ENCODE results near the gene RHBDL1. TPM values are rescaled to one million over a fixed set of nuclear protein-coding genes. Genes with fewer than 3 reads are reported as not detected.

RHBDL1 gene
- total RNA-seq, 1 experiment from 2014 or later, result 12.7 TPM

- H3K27me3 ChIP-seq (ENCODE audit: insufficient read depth, low read length), result no peaks in the 10 kb centered on the region
- intact Hi-C loops (cut with micrococcal nuclease), result loop anchor here (2.0 kb wide), 1 partner anchor 81 kb away; no protein-coding TSS in a partner anchor
- RAD21 ChIA-PET (ENCODE audit: low non-redundant PET in 1 of 2, low total read pairs in 2 of 2, uncharacterized antibody in 2 of 2, unreplicated experiment in 2 of 2), result no interaction called here
- no peaks in the 10 kb centered on the region for H3K9me2 ChIP-seq (ENCODE audit: insufficient read depth)
- no peak overlapping the region for H3K9ac ChIP-seq (ENCODE audit: low read length)
- no peak overlapping the region; the same call in 1 of the 2 replicates for H3K27ac ChIP-seq (ENCODE audit: low read depth, low read length)
- H3K4me2 ChIP-seq (ENCODE audit: low read length), result no peak overlapping the region
- TF ChIP-seq SP1 (IDR thresholded peaks at IDR 0.05; ENCODE audit: low read depth) (no peak), SIN3A (IDR thresholded peaks at IDR 0.05; ENCODE audit: low read depth) (no peak), ZFX (IDR thresholded peaks at IDR 0.05) (no peak), SRF (IDR thresholded peaks at IDR 0.05; ENCODE audit: low read depth) (no peak), ELF1 (IDR thresholded peaks at IDR 0.05; ENCODE audit: borderline replicate concordance, low read depth) (no peak), FOSL1 (IDR thresholded peaks at IDR 0.05; ENCODE audit: low read depth) (no peak), ZNF274 (IDR thresholded peaks at IDR 0.05; ENCODE audit: low read depth, low read length) (no peak), CBX3 (IDR thresholded peaks at IDR 0.05; ENCODE audit: low read depth) (no peak), CEBPB (IDR thresholded peaks at IDR 0.05; ENCODE audit: low read depth) (no peak), RAD21 (IDR thresholded peaks at IDR 0.05; ENCODE audit: low read depth) (no peak), JUND (IDR thresholded peaks at IDR 0.05) (no peak), EZH2 (IDR thresholded peaks at IDR 0.05) (no peak), EGR1 (IDR thresholded peaks at IDR 0.05; ENCODE audit: low read depth) (no peak), TCF7L2 (IDR thresholded peaks at IDR 0.05; ENCODE audit: borderline replicate concordance, extremely low read depth, insufficient read depth, insufficient read length) (no peak), EZH2phosphoT487 (IDR thresholded peaks at IDR 0.05; ENCODE audit: borderline replicate concordance) (no peak)
- TF ChIP-seq, protein P1, sequence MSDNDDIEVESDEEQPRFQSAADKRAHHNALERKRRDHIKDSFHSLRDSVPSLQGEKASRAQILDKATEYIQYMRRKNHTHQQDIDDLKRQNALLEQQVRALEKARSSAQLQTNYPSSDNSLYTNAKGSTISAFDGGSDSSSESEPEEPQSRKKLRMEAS (IDR thresholded peaks at IDR 0.05), result no peak
- TF ChIP-seq, protein P2, sequence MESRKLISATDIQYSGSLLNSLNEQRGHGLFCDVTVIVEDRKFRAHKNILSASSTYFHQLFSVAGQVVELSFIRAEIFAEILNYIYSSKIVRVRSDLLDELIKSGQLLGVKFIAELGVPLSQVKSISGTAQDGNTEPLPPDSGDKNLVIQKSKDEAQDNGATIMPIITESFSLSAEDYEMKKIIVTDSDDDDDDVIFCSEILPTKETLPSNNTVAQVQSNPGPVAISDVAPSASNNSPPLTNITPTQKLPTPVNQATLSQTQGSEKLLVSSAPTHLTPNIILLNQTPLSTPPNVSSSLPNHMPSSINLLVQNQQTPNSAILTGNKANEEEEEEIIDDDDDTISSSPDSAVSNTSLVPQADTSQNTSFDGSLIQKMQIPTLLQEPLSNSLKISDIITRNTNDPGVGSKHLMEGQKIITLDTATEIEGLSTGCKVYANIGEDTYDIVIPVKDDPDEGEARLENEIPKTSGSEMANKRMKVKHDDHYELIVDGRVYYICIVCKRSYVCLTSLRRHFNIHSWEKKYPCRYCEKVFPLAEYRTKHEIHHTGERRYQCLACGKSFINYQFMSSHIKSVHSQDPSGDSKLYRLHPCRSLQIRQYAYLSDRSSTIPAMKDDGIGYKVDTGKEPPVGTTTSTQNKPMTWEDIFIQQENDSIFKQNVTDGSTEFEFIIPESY (IDR thresholded peaks at IDR 0.05; ENCODE audit: extremely low read depth, insufficient replicate concordance, low read length), result no peak
- TF ChIP-seq, protein P3, sequence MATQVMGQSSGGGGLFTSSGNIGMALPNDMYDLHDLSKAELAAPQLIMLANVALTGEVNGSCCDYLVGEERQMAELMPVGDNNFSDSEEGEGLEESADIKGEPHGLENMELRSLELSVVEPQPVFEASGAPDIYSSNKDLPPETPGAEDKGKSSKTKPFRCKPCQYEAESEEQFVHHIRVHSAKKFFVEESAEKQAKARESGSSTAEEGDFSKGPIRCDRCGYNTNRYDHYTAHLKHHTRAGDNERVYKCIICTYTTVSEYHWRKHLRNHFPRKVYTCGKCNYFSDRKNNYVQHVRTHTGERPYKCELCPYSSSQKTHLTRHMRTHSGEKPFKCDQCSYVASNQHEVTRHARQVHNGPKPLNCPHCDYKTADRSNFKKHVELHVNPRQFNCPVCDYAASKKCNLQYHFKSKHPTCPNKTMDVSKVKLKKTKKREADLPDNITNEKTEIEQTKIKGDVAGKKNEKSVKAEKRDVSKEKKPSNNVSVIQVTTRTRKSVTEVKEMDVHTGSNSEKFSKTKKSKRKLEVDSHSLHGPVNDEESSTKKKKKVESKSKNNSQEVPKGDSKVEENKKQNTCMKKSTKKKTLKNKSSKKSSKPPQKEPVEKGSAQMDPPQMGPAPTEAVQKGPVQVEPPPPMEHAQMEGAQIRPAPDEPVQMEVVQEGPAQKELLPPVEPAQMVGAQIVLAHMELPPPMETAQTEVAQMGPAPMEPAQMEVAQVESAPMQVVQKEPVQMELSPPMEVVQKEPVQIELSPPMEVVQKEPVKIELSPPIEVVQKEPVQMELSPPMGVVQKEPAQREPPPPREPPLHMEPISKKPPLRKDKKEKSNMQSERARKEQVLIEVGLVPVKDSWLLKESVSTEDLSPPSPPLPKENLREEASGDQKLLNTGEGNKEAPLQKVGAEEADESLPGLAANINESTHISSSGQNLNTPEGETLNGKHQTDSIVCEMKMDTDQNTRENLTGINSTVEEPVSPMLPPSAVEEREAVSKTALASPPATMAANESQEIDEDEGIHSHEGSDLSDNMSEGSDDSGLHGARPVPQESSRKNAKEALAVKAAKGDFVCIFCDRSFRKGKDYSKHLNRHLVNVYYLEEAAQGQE (IDR thresholded peaks at IDR 0.05; ENCODE audit: low read depth), result no peak
- TF ChIP-seq, protein P4, sequence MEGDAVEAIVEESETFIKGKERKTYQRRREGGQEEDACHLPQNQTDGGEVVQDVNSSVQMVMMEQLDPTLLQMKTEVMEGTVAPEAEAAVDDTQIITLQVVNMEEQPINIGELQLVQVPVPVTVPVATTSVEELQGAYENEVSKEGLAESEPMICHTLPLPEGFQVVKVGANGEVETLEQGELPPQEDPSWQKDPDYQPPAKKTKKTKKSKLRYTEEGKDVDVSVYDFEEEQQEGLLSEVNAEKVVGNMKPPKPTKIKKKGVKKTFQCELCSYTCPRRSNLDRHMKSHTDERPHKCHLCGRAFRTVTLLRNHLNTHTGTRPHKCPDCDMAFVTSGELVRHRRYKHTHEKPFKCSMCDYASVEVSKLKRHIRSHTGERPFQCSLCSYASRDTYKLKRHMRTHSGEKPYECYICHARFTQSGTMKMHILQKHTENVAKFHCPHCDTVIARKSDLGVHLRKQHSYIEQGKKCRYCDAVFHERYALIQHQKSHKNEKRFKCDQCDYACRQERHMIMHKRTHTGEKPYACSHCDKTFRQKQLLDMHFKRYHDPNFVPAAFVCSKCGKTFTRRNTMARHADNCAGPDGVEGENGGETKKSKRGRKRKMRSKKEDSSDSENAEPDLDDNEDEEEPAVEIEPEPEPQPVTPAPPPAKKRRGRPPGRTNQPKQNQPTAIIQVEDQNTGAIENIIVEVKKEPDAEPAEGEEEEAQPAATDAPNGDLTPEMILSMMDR (IDR thresholded peaks at IDR 0.05 in 2 of 3, conservative IDR thresholded peaks at IDR 0.05 in 1 of 3; ENCODE audit: borderline replicate concordance in 1 of 3, insufficient read depth in 1 of 3, low read depth in 2 of 3, low read length in 2 of 3), result no peak
- TF ChIP-seq, protein P5, sequence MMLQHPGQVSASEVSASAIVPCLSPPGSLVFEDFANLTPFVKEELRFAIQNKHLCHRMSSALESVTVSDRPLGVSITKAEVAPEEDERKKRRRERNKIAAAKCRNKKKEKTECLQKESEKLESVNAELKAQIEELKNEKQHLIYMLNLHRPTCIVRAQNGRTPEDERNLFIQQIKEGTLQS (IDR thresholded peaks at IDR 0.05), result no peak
- no peaks in the 10 kb centered on the region for H4K20me1 ChIP-seq (ENCODE audit: insufficient read depth)
- H3K4me3 ChIP-seq (replicated peaks in 1 of 2; ENCODE audit: low read depth in 1 of 2, low read length in 2 of 2), result no peak overlapping the region
- no peaks in the 10 kb centered on the region for H3K9me3 ChIP-seq (ENCODE audit: control insufficient read depth in 1 of 2, insufficient read depth in 1 of 2, low read depth in 1 of 2, low read length in 2 of 2)
- H2AFZ ChIP-seq (ENCODE audit: low read depth, low read length, poor library complexity, severe bottlenecking), result no peak overlapping the region
- BruUV-seq (replicated peaks), result no TSS peak
- H3K79me2 ChIP-seq (ENCODE audit: insufficient read depth, low read length), result no peaks in the 10 kb centered on the region
- ATAC-seq (no peak), DNase-seq (ENCODE audit: low read depth, low spot score) (no peak)
- H3K4me1 ChIP-seq (ENCODE audit: control insufficient read depth in 1 of 2, insufficient read depth in 2 of 2, low read length in 2 of 2), result peaks cover 3 to 9% of the 10 kb centered on the region in 2 experiments; a peak in 2 of 4 replicates
- no peaks in the 10 kb centered on the region for H3K36me3 ChIP-seq (ENCODE audit: control insufficient read depth in 1 of 2, insufficient read depth in 2 of 2, low read length in 2 of 2)
- POLR2A ChIA-PET, result interaction anchor here (1.9 kb wide), 1 partner anchor 8 kb away, joined by 4 read pairs; no protein-coding TSS in a partner anchor
- CTCF ChIA-PET, result interaction anchor here (1.1 to 2.6 kb wide), 2 partner anchors 11 to 24 kb away, joined by 3 to 13 read pairs; partner anchors contain the start of genes METTL26 and WDR90
Measured at GRCh38 chr16:659618-660017, 15.9 kb upstream of the RHBDL1 start.

Measured in HCT116 (cell line).